Jurkat, Clone E6-1 (cell line): ENCODE measurements around the gene EXOC5. TPM values are rescaled to one million over a fixed set of nuclear protein-coding genes. Genes with fewer than 3 reads are reported as not detected.
A peak's percentile ranks its signal among the peaks of the same experiment; 100 is the strongest.

Experiments used
- DNase-seq: peaks from one replicate; pipeline ENCODE4 v3.0.0-alpha.2; 2011; ENCODE audit warnings: low read depth, low spot score
- H3K4me3 ChIP-seq: 2 replicates; pipeline ENCODE4 v1.5.1; 2011; ENCODE audit warnings: mild to moderate bottlenecking, low read length, control low read depth, moderate library complexity
- polyA plus RNA-seq: library from polyadenylated mRNA; unstranded; fragments of >200 nt; gene quantifications from one replicate; pipeline ENCODE4 v1.2.1, GENCODE V29; 2012; ENCODE audit warnings: missing spikeins; ENCODE audit not compliant: insufficient read length, insufficient read depth

Gene EXOC5
- polyA plus RNA-seq: 46.2 TPM

GRCh38 chr14:57268161-57269069 lies at the start of gene EXOC5, which contains the start of gene AP5M1:
Gene EXOC5 (minus strand): TSS chr14:57268905. CDS start chr14:57268648, 257 bp downstream.
Gene AP5M1 (plus strand): TSS chr14:57268971. CDS start chr14:57269315, 344 bp downstream.
- peak within 1 kb of the TSS; percentile 64 for H3K4me3 ChIP-seq
- DNase-seq: peak; percentile 95

- DNase-seq: peak; percentile 73
- no peak overlapping the region for H3K4me3 ChIP-seq
Observed at GRCh38 chr14:57317248-57317833, 48.6 kb upstream of the EXOC5 start.

GRCh38 chr14:57314396-57315089 lies 45.8 kb upstream of the EXOC5 start:
- H3K4me3 ChIP-seq: no peak overlapping the region
- DNase-seq: no peak

GRCh38 chr14:57302883-57303282 lies 34.2 kb upstream of the EXOC5 start:
- no peak overlapping the region for H3K4me3 ChIP-seq
- no peak for DNase-seq

- H3K4me3 ChIP-seq: no peak overlapping the region
- DNase-seq: no peak
Observed at GRCh38 chr14:57299511-57299910, 30.8 kb upstream of the EXOC5 start.

- DNase-seq: no peak
- H3K4me3 ChIP-seq: no peak overlapping the region
Observed at GRCh38 chr14:57297852-57298251, 29.1 kb upstream of the EXOC5 start.

DNA sequence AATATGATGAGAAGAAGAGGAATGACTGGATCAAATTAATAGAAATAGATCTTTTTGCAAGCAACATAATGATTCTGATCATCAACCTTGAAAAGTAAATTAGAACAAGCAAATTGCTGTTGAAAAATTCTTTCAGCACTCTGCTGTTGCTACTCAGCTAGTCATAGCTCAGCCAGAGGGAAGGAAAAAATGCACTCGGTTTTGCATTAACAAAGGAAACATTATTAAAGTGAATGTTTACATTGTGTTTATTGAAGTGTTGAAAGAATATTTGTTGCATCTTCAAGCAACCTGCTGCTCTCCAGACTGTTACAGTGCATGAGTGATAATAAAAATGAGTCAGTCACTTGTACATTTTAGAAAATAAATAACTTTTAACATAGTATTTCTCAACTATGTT lies 26.5 kb upstream of the EXOC5 start:
- no peak overlapping the region for H3K4me3 ChIP-seq

DNA sequence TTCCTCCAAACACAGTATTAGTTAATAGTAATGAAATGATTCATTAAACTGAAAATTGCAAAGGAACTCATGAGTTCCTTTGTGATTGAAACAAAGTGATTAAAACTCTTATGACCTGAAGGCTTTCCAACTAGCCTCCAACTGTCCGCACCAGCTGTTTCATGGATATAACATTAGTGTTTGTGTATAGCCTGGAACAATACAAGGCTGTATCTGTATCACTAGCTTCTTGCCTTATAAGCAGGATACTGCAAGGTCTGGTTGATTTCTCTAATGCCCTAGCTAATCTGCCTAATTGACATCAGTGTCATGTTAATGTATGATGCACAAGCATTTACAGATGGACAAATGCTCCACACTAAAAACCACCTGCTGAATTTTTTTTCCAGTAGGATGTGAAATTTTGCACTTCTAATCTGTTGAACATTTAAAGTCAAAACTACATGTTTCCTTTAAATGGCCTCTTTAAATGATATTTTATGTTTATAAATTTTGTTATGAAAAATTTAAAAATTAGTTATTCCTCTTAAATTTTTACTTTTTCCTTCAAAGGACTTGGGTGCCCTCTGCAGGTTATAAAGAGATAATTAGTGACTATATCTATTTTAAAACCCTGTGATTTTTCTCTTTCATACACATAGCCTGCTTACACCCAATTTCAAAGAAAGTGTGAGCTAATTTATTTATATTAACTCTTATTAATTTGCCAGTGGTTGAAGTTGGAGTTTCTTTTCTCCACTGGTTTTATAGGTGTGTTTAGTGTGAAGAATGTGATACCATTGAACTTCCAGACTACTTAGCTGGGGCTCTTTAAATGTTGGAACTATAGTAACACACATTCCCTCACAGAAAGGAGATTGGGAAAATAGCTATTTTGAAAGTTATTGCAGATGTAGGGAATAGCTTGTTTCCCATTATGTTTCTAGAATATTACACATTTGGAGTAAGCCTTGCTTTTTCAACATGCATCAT lies 25.4 kb upstream of the EXOC5 start:
- no peak for DNase-seq
- H3K4me3 ChIP-seq: no peak overlapping the region

More for the DNA sequence above, 26.5 kb upstream of the EXOC5 start:
- DNase-seq: no peak

DNA sequence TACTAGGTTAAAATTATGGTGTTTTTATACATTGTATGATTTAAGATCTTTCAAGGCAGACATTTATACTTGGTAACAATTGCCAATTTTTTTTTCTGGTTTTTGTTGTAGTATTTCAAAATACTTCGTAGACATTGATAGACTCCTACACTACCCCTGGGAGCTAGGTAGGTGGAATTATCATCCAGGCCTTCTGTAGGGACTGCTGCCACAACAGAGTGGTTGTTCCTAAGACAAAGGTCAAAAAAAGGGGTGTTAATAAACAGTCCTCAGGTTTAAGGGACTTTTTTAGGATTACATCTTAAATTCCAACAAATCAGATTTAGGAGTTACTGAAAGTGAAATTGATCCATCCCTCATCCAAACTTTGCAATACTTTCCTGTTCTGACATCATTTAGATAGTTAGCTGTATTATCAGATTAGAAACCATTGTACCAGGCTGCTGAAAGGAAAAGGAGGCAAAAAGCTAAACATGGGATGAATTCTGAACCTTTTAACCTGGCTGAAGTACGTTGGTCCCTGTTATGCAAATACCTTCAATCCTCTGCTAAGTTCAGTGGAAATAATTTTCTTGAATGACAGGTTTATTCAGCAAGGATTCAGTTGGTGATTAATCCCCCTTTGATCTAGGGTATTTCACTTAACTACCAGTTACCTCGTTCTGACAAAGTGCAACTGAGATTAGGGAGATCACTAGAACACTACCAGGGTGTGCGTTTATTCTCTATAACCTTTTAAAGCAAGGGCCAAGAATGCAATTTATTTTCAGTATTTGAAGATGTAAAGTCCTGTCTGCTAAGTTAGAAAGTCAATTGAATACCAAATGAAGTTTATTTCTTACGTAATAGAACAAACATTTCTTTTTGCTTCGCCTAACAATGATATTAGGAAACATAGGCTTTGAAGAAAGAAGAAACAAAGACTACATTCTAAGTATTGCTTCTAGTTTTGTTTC lies 23.3 kb upstream of the EXOC5 start:
- DNase-seq: no peak
- H3K4me3 ChIP-seq: no peak overlapping the region

- H3K4me3 ChIP-seq: no peak overlapping the region
- no peak for DNase-seq
Observed at GRCh38 chr14:57290751-57291150, 22.0 kb upstream of the EXOC5 start.

DNA sequence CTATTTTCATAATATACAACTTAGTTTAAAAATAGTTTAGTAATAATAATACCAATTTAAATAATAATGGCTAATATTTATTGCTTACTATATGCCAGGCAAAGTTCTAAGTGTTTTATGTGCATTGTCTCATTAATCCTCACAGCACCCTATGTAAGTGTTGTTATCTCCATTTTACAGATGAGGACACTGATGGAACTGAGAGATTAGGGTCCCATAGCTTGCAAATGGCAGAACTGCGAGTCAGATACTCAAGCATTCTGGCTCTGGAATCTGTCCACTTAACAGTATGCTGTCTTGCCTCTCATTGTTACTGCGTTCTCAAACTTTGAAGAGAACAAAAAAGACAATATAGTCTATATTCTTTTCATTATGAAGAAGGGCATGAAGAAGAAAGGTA lies 19.0 kb upstream of the EXOC5 start:
- H3K4me3 ChIP-seq: no peak overlapping the region
- no peak for DNase-seq

- no peak for DNase-seq
- H3K4me3 ChIP-seq: no peak overlapping the region
Observed at GRCh38 chr14:57277062-57277461, 8.4 kb upstream of the EXOC5 start.

GRCh38 chr14:57275023-57275664 lies 6.4 kb upstream of the EXOC5 start:
- no peak for DNase-seq
- H3K4me3 ChIP-seq: no peak overlapping the region

- H3K4me3 ChIP-seq: no peak overlapping the region
- no peak for DNase-seq
Observed at GRCh38 chr14:57274551-57274950, 5.8 kb upstream of the EXOC5 start.

GRCh38 chr14:57273236-57273635 lies 4.5 kb upstream of the EXOC5 start:
- no peak overlapping the region for H3K4me3 ChIP-seq
- DNase-seq: no peak

GRCh38 chr14:57266065-57266464 lies 2.6 kb downstream of the EXOC5 start:
- H3K4me3 ChIP-seq: no peak overlapping the region
- DNase-seq: no peak

- no peak for DNase-seq
- no peak overlapping the region for H3K4me3 ChIP-seq
Observed at GRCh38 chr14:57262117-57262516, 6.6 kb downstream of the EXOC5 start.
